Suprapubic skin (tissue), 4 donors: Measurements from ENCODE around the gene RNASEL. TPM values are rescaled to one million over a fixed set of nuclear protein-coding genes. Genes with fewer than 3 reads are reported as not detected.

Experiments used
- DNase-seq, 2 donors: peaks; one replicate each; pipeline ENCODE4 v3.0.0-alpha.2; 2019; ENCODE audit warnings: low spot score in 2 of 2
- H3K27ac ChIP-seq: fragments of 200-600 bp; sonication (generic); one replicate; pipeline ENCODE4 v1.5.1; 2019
- H3K27me3 ChIP-seq: fragments of 200-600 bp; sonication (generic); one replicate; pipeline ENCODE4 v1.5.1; 2019
- H3K36me3 ChIP-seq: fragments of 200-600 bp; sonication (generic); one replicate; pipeline ENCODE4 v1.5.1; 2019
- H3K4me1 ChIP-seq: fragments of 200-600 bp; sonication (generic); one replicate; pipeline ENCODE4 v1.5.1; 2019
- H3K4me3 ChIP-seq: fragments of 200-600 bp; sonication (generic); one replicate; pipeline ENCODE4 v1.5.1; 2019; ENCODE audit warnings: mild to moderate bottlenecking
- H3K9me3 ChIP-seq: fragments of 200-600 bp; sonication (generic); one replicate; pipeline ENCODE4 v1.5.1; 2019
- EP300 ChIP-seq: sonication (generic); formaldehyde crosslinking; IDR thresholded peaks from one replicate; pipeline ENCODE4 v1.6.1; 2017; ENCODE audit warnings: antibody characterized with exemption
- POLR2A ChIP-seq, 2 donors: fragments of 450-650 bp; IDR thresholded peaks; one replicate each; pipeline ENCODE4 v1.6.1; 2017; ENCODE audit warnings: antibody characterized with exemption in 2 of 2, mild to moderate bottlenecking in 2 of 2, moderate library complexity in 2 of 2
- POLR2AphosphoS5 ChIP-seq, 3 donors: sonication (generic); formaldehyde crosslinking; IDR thresholded peaks; one replicate each; pipeline ENCODE4 v1.6.1; 2017; ENCODE audit warnings: antibody characterized with exemption in 3 of 3
- WGBS: methylation state at CpG from one replicate; pipeline ENCODE4 v1.1.5; 2018; 5-methylcytosine and 5-hydroxymethylcytosine counted together
- total RNA-seq, 4 donors: library from RNA; depleted of rRNA; stranded (reverse); fragments of >200 nt; gene quantifications; one replicate each; pipeline ENCODE4 v1.1.0, GENCODE V29; 2016
- TF ChIP-seq, protein P1 (sequence below), 2 donors: fragments of 200-600 bp in 1 of 2; fragments of 450-650 bp in 1 of 2; sonication (generic) in 1 of 2; IDR thresholded peaks; one replicate each; pipeline ENCODE4 v1.5.1; 2016 to 2019; ENCODE audit warnings: antibody characterized with exemption in 2 of 2, mild to moderate bottlenecking in 1 of 2, moderate library complexity in 1 of 2

The RNASEL gene
- total RNA-seq, 4 donors from 2014 or later, result 4.1 to 10.7 (median 6.2) TPM

DNA sequence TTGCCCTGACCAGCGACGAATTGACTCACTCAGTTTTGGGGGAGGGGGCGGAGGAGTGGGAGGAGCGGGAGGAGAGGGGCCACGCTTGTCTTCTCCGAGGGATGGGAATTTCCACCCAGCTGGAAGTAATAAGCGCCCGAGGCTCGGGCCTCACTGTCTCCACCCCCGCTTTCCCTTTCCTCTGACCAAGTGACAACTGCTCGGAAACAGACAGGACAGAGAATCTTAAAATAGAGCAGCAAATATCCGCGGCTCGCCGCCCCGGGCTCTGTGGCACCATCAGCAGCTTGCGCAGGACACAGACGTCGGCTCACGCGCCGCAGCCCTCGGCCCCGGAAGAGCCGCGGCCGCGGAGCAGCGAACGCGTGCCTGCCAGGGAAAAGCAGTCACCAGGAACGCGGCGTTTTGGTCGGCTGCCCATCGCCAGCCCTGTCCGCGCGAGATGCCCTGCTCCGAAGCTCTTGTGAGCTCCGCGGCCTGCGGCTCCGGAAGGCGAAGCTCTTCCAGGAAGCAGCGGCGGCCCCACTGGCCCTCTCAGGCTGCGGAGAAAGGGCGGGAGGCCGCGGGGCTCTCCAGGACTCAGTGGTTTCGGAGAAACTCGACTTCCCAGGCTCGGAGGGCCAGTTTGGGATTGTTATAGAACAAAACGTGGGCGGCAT, 25.9 kb upstream of the RNASEL start:
- Histone ChIP-seq H3K27ac (peak overlapping the region; percentile 91), H3K9me3 (no peaks in the 10 kb centered on the region), H3K4me1 (peaks cover 30% of the 10 kb centered on the region), H3K36me3 (no peaks in the 10 kb centered on the region), H3K27me3 (no peaks in the 10 kb centered on the region), H3K4me3 (peak overlapping the region; percentile 51)
- DNase-seq, result peak; percentile 91
- WGBS, result under 1% methylated on average over 40 of the region's 56 CpGs
- TF ChIP-seq POLR2AphosphoS5 (IDR thresholded peaks at IDR 0.05), result peak in 2 of 3 donors; percentile 46 to 70
- TF ChIP-seq, protein P1, sequence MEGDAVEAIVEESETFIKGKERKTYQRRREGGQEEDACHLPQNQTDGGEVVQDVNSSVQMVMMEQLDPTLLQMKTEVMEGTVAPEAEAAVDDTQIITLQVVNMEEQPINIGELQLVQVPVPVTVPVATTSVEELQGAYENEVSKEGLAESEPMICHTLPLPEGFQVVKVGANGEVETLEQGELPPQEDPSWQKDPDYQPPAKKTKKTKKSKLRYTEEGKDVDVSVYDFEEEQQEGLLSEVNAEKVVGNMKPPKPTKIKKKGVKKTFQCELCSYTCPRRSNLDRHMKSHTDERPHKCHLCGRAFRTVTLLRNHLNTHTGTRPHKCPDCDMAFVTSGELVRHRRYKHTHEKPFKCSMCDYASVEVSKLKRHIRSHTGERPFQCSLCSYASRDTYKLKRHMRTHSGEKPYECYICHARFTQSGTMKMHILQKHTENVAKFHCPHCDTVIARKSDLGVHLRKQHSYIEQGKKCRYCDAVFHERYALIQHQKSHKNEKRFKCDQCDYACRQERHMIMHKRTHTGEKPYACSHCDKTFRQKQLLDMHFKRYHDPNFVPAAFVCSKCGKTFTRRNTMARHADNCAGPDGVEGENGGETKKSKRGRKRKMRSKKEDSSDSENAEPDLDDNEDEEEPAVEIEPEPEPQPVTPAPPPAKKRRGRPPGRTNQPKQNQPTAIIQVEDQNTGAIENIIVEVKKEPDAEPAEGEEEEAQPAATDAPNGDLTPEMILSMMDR (IDR thresholded peaks at IDR 0.05), result no peak
- peak in 1 of 2 donors; percentile 65 for TF ChIP-seq POLR2A (IDR thresholded peaks at IDR 0.05)
- TF ChIP-seq EP300, result no peak

GRCh38 chr1:182611787-182612186, 22.7 kb upstream of the RNASEL start:
- no peaks in the 10 kb centered on the region for H3K36me3 ChIP-seq
- H3K27ac ChIP-seq, result no peak overlapping the region
- no peaks in the 10 kb centered on the region for H3K9me3 ChIP-seq
- H3K4me3 ChIP-seq, result no peak overlapping the region
- peaks cover 29% of the 10 kb centered on the region for H3K4me1 ChIP-seq
- TF ChIP-seq, protein P1 (IDR thresholded peaks at IDR 0.05), result no peak
- TF ChIP-seq POLR2AphosphoS5 (IDR thresholded peaks at IDR 0.05), result no peak
- TF ChIP-seq POLR2A (IDR thresholded peaks at IDR 0.05), result no peak
- no peak for TF ChIP-seq EP300
- DNase-seq, result no peak
- WGBS, result 89% methylated on average over 8 of the region's 8 CpGs
- H3K27me3 ChIP-seq, result no peaks in the 10 kb centered on the region

DNA sequence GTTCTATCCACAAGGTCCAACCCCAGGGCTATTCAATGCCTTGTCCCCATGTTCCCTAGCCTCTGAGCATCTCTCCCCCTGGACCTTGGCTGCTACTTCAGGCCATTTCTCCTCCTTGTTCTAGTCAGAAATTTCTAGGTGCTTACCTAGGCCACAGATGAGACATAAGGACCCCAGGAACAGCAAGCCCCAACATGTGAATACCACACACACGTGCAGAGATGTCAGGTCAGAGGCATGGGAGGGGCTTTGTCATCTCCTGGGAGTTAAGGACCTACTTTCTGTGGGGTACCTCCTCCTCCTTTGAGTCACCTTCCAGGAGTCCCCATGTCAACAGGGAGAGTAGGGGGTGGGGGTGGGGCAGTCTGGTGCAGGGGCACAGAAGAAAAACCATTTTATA, 22.3 kb upstream of the RNASEL start:
- DNase-seq, result no peak
- no peak for TF ChIP-seq EP300
- TF ChIP-seq POLR2AphosphoS5 (IDR thresholded peaks at IDR 0.05), result no peak
- TF ChIP-seq, protein P1 (IDR thresholded peaks at IDR 0.05), result no peak
- TF ChIP-seq POLR2A (IDR thresholded peaks at IDR 0.05), result no peak
- WGBS, result 81% methylated on average over 1 of the region's 1 CpG
- Histone ChIP-seq H3K36me3 (no peaks in the 10 kb centered on the region), H3K4me1 (peaks cover 25% of the 10 kb centered on the region), H3K9me3 (no peaks in the 10 kb centered on the region), H3K27ac (no peak overlapping the region), H3K27me3 (no peaks in the 10 kb centered on the region), H3K4me3 (no peak overlapping the region)

DNA sequence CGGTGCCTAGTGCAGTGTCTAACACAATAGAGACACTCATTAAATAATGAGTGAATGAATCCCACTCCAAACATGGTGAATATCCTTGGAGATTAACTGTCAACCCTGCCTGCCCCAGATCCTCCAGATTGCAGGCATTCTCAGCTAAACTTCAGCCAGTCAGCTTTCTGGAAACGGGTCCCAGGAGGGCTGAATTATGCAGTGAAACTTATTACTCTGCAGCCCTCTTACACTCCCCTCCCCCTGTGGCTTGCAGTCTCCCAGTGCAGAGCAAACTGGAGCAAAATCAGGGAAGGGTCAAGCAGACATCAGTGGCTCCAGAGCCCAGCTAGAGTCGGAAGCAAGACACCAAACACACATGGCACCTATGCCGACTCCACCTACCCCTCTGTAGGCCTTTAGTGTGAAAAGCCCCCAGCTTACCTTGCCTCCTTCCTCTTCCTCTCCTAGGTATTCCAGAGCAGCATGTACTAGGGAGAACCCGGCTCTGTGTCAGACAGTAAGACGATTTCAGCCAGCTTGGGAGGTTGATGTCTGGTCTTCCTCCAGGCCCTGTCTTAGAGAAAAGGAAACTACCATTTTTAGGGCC, 21.6 kb upstream of the RNASEL start:
- no peaks in the 10 kb centered on the region for H3K27me3 ChIP-seq
- 81% methylated on average over 6 of the region's 6 CpGs for WGBS
- TF ChIP-seq POLR2AphosphoS5 (IDR thresholded peaks at IDR 0.05) (no peak), POLR2A (IDR thresholded peaks at IDR 0.05) (no peak), EP300 (no peak)
- TF ChIP-seq, protein P1 (IDR thresholded peaks at IDR 0.05), result no peak
- no peaks in the 10 kb centered on the region for H3K9me3 ChIP-seq
- H3K4me3 ChIP-seq, result no peak overlapping the region
- H3K4me1 ChIP-seq, result peaks cover 18% of the 10 kb centered on the region
- no peaks in the 10 kb centered on the region for H3K36me3 ChIP-seq
- DNase-seq, result no peak
- H3K27ac ChIP-seq, result no peak overlapping the region

GRCh38 chr1:182608845-182609610, 20.0 kb upstream of the RNASEL start:
- 87% methylated on average over 9 of the region's 9 CpGs for WGBS
- no peak overlapping the region for H3K4me3 ChIP-seq
- no peaks in the 10 kb centered on the region for H3K27me3 ChIP-seq
- DNase-seq, result no peak
- H3K4me1 ChIP-seq, result peaks cover 11% of the 10 kb centered on the region
- H3K27ac ChIP-seq, result no peak overlapping the region
- H3K36me3 ChIP-seq, result no peaks in the 10 kb centered on the region
- TF ChIP-seq EP300 (no peak), POLR2AphosphoS5 (IDR thresholded peaks at IDR 0.05) (no peak), POLR2A (IDR thresholded peaks at IDR 0.05) (no peak)
- TF ChIP-seq, protein P1 (IDR thresholded peaks at IDR 0.05), result no peak
- no peaks in the 10 kb centered on the region for H3K9me3 ChIP-seq
